PC-3 (cell line): ENCODE results near the gene SLC35D2. TPM values are rescaled to one million over a fixed set of nuclear protein-coding genes. Genes with fewer than 3 reads are reported as not detected.
"Not testable (repeated sequence)": the region's sequence is repeated elsewhere in the genome, so short reads cannot be mapped to it uniquely, and the experiment has no call there.

ENCODE experiments used
- ATAC-seq: fragments of 200-7000 bp; cut with Tn5 transposase; 2 replicates; pipeline ENCODE4 v1.9.1; 2020; ENCODE audit warnings: mild to moderate bottlenecking, moderate library complexity
- BruUV-seq: library from RNA; stranded (reverse); fragments of 400-500 nt; replicated peaks from 2 replicates; lab custom pipeline; 2021; lab: Mats Ljungman, UMichigan
- CTCF ChIA-PET: fragments of 300-600 bp; sonication (Branson Sonifier 250); formaldehyde crosslinking; loops from one replicate; lab custom pipeline; 2022; ENCODE audit warnings: antibody characterized with exemption; lab: Charles Lee
- POLR2A ChIA-PET: fragments of 300-600 bp; sonication (Branson Sonifier 250); formaldehyde crosslinking; loops from one replicate; lab custom pipeline; 2022; ENCODE audit warnings: antibody characterized with exemption; ENCODE audit not compliant: unreplicated experiment; lab: Charles Lee
- DNase-seq: peaks from one replicate; pipeline ENCODE4 v3.0.0-alpha.2; 2015
- H2AFZ ChIP-seq: fragments of 300-600 bp; sonication (generic); 2 replicates; pipeline ENCODE4 v1.6.0; 2016; ENCODE audit warnings: antibody characterized with exemption, low read length
- H3F3A ChIP-seq: fragments of 300-600 bp; sonication (generic); one replicate; pipeline ENCODE4 v1.6.0; 2017; ENCODE audit warnings: antibody characterized with exemption, low read length, control low read depth, mild to moderate bottlenecking; ENCODE audit not compliant: unreplicated experiment
- H3K27ac ChIP-seq: fragments of 300-600 bp; sonication (generic); 2 replicates; pipeline ENCODE4 v1.5.1; 2016; ENCODE audit warnings: mild to moderate bottlenecking, low read length
- H3K27me3 ChIP-seq: fragments of 300-600 bp; sonication (generic); 2 replicates; pipeline ENCODE4 v1.6.1; 2016; ENCODE audit warnings: low read length, mixed read lengths
- H3K36me3 ChIP-seq: fragments of 300-600 bp; sonication (generic); 2 replicates; pipeline ENCODE4 v1.6.1; 2016; ENCODE audit warnings: low read depth, mixed run types, low read length, mixed read lengths
- H3K4me1 ChIP-seq: fragments of 300-600 bp; sonication (generic); 2 replicates; pipeline ENCODE4 v1.5.1; 2016; ENCODE audit warnings: low read length; ENCODE audit not compliant: insufficient read depth
- H3K4me2 ChIP-seq: fragments of 300-600 bp; sonication (generic); 2 replicates; pipeline ENCODE4 v1.6.0; 2016; ENCODE audit warnings: low read length
- H3K4me3 ChIP-seq: fragments of 300-600 bp; sonication (generic); 2 replicates; pipeline ENCODE4 v1.5.1; 2016; ENCODE audit warnings: mild to moderate bottlenecking, low read length, mixed read lengths
- H3K79me2 ChIP-seq: fragments of 300-600 bp; sonication (generic); 2 replicates; pipeline ENCODE4 v1.6.1; 2017; ENCODE audit warnings: low read length, mixed read lengths
- H3K9ac ChIP-seq: fragments of 300-600 bp; sonication (generic); 2 replicates; pipeline ENCODE4 v1.6.0; 2016; ENCODE audit warnings: mild to moderate bottlenecking, low read length
- H3K9me2 ChIP-seq: fragments of 300-600 bp; sonication (generic); replicated peaks from 2 replicates; pipeline ENCODE4 v1.6.1; 2016; ENCODE audit warnings: mixed run types, low read length, mixed read lengths
- H3K9me3 ChIP-seq: fragments of 300-600 bp; sonication (generic); 2 replicates; pipeline ENCODE4 v1.6.1; 2016; ENCODE audit warnings: low read length, mixed read lengths
- H4K20me1 ChIP-seq: fragments of 300-600 bp; sonication (generic); 2 replicates; pipeline ENCODE4 v1.6.1; 2016; ENCODE audit warnings: low read length, mixed read lengths
- EZH2 ChIP-seq: fragments of 300-600 bp; sonication (generic); IDR thresholded peaks from one replicate; pipeline ENCODE4 v1.6.1; 2017; ENCODE audit warnings: antibody characterized with exemption, mild to moderate bottlenecking, low read length; ENCODE audit not compliant: unreplicated experiment
- EZH2phosphoT487 ChIP-seq: fragments of 300-600 bp; sonication (generic); IDR thresholded peaks from 2 replicates; pipeline ENCODE4 v1.6.1; 2018; ENCODE audit warnings: mild to moderate bottlenecking, antibody characterized with exemption, low read length, borderline replicate concordance
- intact Hi-C: fragments of 100-400 bp; cut with micrococcal nuclease; formaldehyde crosslinking; loops from 2 replicates; pipeline ENCODE4 v1.9.0; 2023
- total RNA-seq: library from RNA; depleted of rRNA; stranded (reverse); fragments of >200 nt; gene quantifications from 2 replicates; pipeline ENCODE4 v1.2.3, GENCODE V29; 2014
- TF ChIP-seq, protein P1 (sequence below): fragments of 300-600 bp; sonication (generic); conservative IDR thresholded peaks from 2 replicates; pipeline ENCODE4 v1.5.1; 2017; ENCODE audit warnings: antibody characterized with exemption, low read depth, mild to moderate bottlenecking, low read length

The SLC35D2 gene
- total RNA-seq, 1 experiment from 2014 or later = 21.5 TPM

- no TSS peak for BruUV-seq
Observed at GRCh38 chr9:96367943-96368342, 15.6 kb downstream of the SLC35D2 start.

GRCh38 chr9:96363175-96363967, 20.1 kb downstream of the SLC35D2 start:
- no peak for TF ChIP-seq EZH2
- TF ChIP-seq, protein P1, sequence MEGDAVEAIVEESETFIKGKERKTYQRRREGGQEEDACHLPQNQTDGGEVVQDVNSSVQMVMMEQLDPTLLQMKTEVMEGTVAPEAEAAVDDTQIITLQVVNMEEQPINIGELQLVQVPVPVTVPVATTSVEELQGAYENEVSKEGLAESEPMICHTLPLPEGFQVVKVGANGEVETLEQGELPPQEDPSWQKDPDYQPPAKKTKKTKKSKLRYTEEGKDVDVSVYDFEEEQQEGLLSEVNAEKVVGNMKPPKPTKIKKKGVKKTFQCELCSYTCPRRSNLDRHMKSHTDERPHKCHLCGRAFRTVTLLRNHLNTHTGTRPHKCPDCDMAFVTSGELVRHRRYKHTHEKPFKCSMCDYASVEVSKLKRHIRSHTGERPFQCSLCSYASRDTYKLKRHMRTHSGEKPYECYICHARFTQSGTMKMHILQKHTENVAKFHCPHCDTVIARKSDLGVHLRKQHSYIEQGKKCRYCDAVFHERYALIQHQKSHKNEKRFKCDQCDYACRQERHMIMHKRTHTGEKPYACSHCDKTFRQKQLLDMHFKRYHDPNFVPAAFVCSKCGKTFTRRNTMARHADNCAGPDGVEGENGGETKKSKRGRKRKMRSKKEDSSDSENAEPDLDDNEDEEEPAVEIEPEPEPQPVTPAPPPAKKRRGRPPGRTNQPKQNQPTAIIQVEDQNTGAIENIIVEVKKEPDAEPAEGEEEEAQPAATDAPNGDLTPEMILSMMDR = no peak
- TF ChIP-seq EZH2phosphoT487 = no peak
- no peak overlapping the region for H2AFZ ChIP-seq
- no peaks in the 10 kb centered on the region for H3K27me3 ChIP-seq
- H3K9ac ChIP-seq = no peak overlapping the region
- intact Hi-C loops = no loop called here
- no peaks in the 10 kb centered on the region for H3K36me3 ChIP-seq
- no peaks in the 10 kb centered on the region for H3K9me2 ChIP-seq
- no peak overlapping the region for H3K4me3 ChIP-seq
- H3K27ac ChIP-seq = no peak overlapping the region
- ChIA-PET CTCF (no interaction called here), POLR2A (interaction anchor here (0.6 kb wide), 1 partner anchor 20 kb away, joined by 4 read pairs; no protein-coding TSS in a partner anchor)
- H3K4me1 ChIP-seq = no peaks in the 10 kb centered on the region
- no TSS peak for BruUV-seq
- H3K4me2 ChIP-seq = no peak overlapping the region
- H3K9me3 ChIP-seq = no peaks in the 10 kb centered on the region
- no peaks in the 10 kb centered on the region for H4K20me1 ChIP-seq
- ATAC-seq (no peak), DNase-seq (no peak)
- H3F3A ChIP-seq = no peaks in the 10 kb centered on the region
- no peaks in the 10 kb centered on the region for H3K79me2 ChIP-seq

More at GRCh38 chr9:96367943-96368342, 15.6 kb downstream of the SLC35D2 start:
- H3K27me3 ChIP-seq = no peaks in the 10 kb centered on the region
- no peaks in the 10 kb centered on the region for H3K9me2 ChIP-seq
- no peaks in the 10 kb centered on the region for H3K79me2 ChIP-seq
- intact Hi-C loops = no loop called here
- H3K4me1 ChIP-seq = no peaks in the 10 kb centered on the region
- DNase-seq (no peak), ATAC-seq (no peak)
- H3K9me3 ChIP-seq = no peaks in the 10 kb centered on the region
- H3F3A ChIP-seq = no peaks in the 10 kb centered on the region
- no peak overlapping the region for H3K4me2 ChIP-seq
- ChIA-PET POLR2A (no interaction called here), CTCF (interaction anchor here (0.8 kb wide), 1 partner anchor 49 kb away, joined by 5 read pairs; no protein-coding TSS in a partner anchor)
- TF ChIP-seq EZH2phosphoT487 = no peak
- no peak for TF ChIP-seq EZH2
- TF ChIP-seq, protein P1 = no peak
- H2AFZ ChIP-seq = no peak overlapping the region
- no peak overlapping the region for H3K27ac ChIP-seq
- H4K20me1 ChIP-seq = no peaks in the 10 kb centered on the region
- no peak overlapping the region for H3K9ac ChIP-seq
- H3K4me3 ChIP-seq = no peak overlapping the region
- H3K36me3 ChIP-seq = no peaks in the 10 kb centered on the region

DNA sequence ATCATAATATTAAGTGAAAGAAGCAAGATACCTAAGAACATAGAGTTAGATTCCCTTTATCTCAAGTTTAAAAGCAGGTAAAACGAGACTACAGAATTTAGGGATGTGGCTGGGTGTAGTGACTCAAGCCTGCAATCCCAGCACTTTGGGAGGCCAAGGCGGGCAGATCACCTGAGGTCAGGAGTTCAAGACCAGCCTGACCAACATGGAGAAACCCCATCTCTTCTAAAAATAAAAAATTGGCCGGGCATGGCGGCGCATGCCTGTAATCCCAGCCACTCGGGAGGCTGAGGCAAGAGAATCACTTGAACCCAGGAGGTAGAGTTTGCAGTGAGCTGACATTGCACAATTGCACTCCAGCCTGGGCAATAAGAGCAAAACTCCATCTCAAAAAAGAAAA, 21.4 kb downstream of the SLC35D2 start:
- POLR2A ChIA-PET, H3K9ac ChIP-seq, H3K36me3 ChIP-seq, H3F3A ChIP-seq, BruUV-seq, H3K79me2 ChIP-seq, H3K27ac ChIP-seq, intact Hi-C loops, H4K20me1 ChIP-seq, H3K4me1 ChIP-seq, CTCF ChIA-PET, H3K4me2 ChIP-seq, ATAC-seq, H3K27me3 ChIP-seq, DNase-seq, H3K9me3 ChIP-seq, H3K4me3 ChIP-seq, H3K9me2 ChIP-seq, H2AFZ ChIP-seq: not testable (repeated sequence)
